ENCODE data around the gene LURAP1L.
"Not testable (repeated sequence)": the region's sequence is repeated elsewhere in the genome, so short reads cannot be mapped to it uniquely, and the experiment has no call there.

Gene LURAP1L

GRCh38 chr9:12856603-12857002, 81.8 kb downstream of the LURAP1L start:
- in situ Hi-C loops (cut with MboI; ENCODE audit: low sequenced_read_pairs), result no loop called here

DNA sequence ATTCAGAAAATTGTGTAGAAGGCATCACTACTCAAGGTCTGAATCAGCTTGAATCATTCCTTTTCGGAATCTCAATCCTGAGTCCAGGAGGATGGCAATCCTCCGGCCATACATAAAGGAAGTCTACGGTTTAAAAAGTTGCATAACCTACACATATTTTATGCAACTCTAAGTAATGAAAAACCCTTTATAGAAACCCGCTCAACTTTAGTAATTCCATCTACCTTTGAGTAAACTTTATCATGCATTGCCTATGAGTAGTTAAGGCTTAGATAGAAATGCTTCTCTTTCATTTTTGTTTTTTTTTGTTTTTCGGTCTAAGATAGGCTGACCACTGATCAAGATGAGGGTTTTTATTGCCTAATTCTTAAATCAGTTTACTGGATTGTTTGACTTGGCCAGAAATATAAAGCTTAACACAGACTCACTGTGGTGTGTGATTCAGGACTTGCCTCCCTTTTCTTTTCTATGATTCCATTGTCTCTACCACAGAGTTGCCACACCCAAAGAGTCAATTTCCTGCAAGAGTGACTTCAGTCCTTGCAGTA, 85.0 kb downstream of the LURAP1L start:
- in situ Hi-C loops (cut with MboI; ENCODE audit: low sequenced_read_pairs), result no loop called here

DNA sequence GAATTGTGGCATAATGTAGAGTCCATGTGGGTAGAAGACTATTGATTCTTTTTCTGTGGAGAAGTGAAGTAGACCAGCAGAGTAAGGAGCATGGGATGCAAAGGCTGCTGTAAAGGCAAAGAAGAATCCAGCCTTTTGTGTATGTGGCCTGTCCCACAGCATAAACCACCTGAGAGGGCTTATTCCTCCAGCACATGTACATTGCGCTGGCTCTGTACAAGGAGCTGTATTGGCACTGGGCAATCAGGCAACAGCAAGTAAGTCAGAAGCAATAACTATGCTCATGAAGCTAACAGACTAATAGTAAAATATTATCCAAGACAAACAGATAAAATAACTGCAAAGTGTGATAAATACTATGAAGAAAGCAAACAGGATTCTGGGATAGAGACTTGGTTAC, 86.2 kb downstream of the LURAP1L start:
- in situ Hi-C loops (cut with MboI; ENCODE audit: low sequenced_read_pairs), result no loop called here

DNA sequence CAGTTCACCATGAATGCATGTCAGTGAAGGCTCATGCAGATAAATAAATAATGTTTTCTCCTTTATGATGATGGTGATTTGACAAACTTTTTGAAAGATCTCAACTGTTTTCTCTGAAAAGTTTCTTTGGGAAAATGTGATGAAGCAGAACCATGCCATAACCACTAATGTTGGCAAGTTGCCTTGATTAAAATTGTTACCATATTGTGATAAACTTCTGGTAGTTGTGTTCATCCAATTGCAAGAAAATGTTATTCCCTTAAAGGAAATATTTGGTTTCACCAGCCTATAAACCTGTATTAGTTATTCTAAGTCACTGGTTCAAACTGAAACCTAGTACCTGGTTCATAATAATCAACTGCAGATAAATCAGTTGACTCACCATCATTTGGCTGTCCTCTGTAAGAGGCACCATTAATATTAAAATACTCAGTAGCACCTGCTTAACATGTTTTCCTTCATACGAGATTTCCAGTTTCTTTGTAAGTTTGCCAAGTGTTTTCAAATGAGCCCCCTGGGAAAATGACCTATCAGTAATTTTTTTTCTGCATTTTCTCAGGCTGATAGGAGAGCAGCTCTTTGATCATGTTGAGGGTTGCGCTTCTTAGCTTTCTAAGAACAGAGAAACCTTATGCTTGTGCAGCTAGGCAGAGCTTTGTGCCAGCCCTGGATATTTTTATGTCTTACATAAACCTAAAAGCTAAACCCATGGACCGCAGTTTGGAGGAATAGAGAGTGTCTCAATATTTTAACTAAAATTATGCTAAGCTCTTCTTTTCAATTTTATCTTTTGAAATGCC, 88.0 kb downstream of the LURAP1L start:
- in situ Hi-C loops (cut with MboI; ENCODE audit: low sequenced_read_pairs), result no loop called here

- in situ Hi-C loops (cut with MboI; ENCODE audit: low sequenced_read_pairs), result no loop called here
Measured at GRCh38 chr9:12863618-12864017, 88.8 kb downstream of the LURAP1L start.

DNA sequence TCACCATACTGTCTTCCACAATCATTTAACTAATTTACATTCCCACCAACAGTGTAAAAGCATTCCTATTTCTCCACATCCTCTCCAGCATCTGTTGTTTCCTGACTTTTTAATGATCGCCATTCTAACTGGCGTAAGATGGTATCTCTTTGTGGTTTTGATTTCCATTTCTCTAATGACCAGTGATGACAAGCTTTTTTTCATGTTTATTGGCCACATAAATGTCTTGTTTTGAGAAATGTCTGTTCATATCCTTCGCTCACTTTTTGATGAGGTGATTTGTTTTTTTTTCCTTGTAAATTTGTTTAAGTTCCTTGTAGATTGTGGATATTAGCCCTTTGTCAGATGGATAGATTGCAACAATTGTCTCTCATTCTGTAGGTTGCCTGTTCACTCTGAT, 90.6 kb downstream of the LURAP1L start:
- in situ Hi-C loops (cut with MboI; ENCODE audit: low sequenced_read_pairs), result not testable (repeated sequence)
